Keratinocyte (primary cell): Measurements from ENCODE around the gene FBXL17.

ENCODE experiments used
- EZH2 ChIP-seq: IDR thresholded peaks from one replicate; pipeline ENCODE4 v1.6.1; 2012; ENCODE audit warnings: inconsistent platforms, mild to moderate bottlenecking, low read length, moderate library complexity
- TF ChIP-seq, protein P1 (sequence below), 3 experiments: IDR thresholded peaks in 1 of 3; conservative IDR thresholded peaks in 1 of 3; optimal IDR thresholded peaks in 1 of 3; 2 replicates in 2 of 3; 3 replicates in 1 of 3; pipeline versions ENCODE3 to v1.5.1; 2011; ENCODE audit warnings: low read length in 3 of 3, mild to moderate bottlenecking in 3 of 3, moderate library complexity in 2 of 3, control low read depth in 1 of 3, inconsistent platforms in 1 of 3; ENCODE audit not compliant: insufficient read depth in 2 of 3; ENCODE audit errors: extremely low read depth in 1 of 3

DNA sequence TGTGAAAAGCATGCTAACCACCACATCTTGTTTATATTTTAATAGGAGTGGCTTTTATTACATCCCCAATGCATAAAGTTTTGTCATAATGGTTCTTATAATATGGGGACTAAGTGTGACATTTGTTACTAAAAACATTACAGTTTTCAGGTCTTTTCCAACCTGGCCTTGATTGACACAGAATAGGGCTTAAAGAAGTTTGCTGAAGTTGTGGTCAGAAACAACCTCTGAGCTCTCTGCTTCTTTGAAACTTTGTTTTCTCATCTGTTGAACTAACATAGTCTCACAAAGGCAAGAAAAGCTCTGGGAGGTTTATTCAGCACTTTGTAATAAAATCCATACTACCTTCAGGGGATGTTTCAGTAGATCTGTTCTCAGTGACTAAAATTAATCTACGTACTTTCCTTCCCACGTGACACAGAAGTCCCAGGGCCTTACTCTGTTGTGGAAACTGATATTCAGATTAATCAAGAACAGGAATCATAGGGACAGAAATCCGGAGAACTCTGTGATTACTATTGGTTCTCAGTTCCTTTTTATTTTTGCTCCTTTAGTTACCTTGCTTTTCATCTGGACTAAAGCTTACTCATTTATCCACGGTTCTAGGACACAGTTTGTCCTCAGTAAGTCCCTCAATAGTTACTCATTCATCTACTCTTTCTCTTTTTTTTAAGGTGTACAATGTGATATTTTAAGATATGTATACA is 422.2 kb downstream of the FBXL17 start:
- TF ChIP-seq, protein P1, sequence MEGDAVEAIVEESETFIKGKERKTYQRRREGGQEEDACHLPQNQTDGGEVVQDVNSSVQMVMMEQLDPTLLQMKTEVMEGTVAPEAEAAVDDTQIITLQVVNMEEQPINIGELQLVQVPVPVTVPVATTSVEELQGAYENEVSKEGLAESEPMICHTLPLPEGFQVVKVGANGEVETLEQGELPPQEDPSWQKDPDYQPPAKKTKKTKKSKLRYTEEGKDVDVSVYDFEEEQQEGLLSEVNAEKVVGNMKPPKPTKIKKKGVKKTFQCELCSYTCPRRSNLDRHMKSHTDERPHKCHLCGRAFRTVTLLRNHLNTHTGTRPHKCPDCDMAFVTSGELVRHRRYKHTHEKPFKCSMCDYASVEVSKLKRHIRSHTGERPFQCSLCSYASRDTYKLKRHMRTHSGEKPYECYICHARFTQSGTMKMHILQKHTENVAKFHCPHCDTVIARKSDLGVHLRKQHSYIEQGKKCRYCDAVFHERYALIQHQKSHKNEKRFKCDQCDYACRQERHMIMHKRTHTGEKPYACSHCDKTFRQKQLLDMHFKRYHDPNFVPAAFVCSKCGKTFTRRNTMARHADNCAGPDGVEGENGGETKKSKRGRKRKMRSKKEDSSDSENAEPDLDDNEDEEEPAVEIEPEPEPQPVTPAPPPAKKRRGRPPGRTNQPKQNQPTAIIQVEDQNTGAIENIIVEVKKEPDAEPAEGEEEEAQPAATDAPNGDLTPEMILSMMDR (optimal IDR thresholded peaks at IDR 0.05 in 1 of 3, IDR thresholded peaks at IDR 0.05 in 1 of 3, conservative IDR thresholded peaks at IDR 0.05 in 1 of 3; ENCODE audit: extremely low read depth in 1 of 3, insufficient read depth in 2 of 3, low read length in 3 of 3) = no peak
- no peak for TF ChIP-seq EZH2
